Adrenal gland (tissue), 12 donors: ENCODE data around the gene RABGAP1L. TPM values are rescaled to one million over a fixed set of nuclear protein-coding genes. Genes with fewer than 3 reads are reported as not detected.

ENCODE experiments used
- DNase-seq, 7 donors: peaks; one replicate each; pipeline ENCODE4 v3.0.0-alpha.2; 2019 to 2020
- H3K27ac ChIP-seq, 5 donors: fragments of 200-600 bp; sonication (generic) in 4 of 5; 1 replicate in 3 of 5; 2 replicates in 2 of 5; pipeline versions ENCODE4 v1.5.1 to v1.8.0; 2016 to 2020; ENCODE audit warnings: mild to moderate bottlenecking in 1 of 5
- H3K27me3 ChIP-seq: fragments of 200-600 bp; 2 replicates; pipeline ENCODE4 v1.8.0; 2021
- H3K36me3 ChIP-seq, 2 donors: fragments of 200-600 bp; replicated peaks in 1 of 2; 1 replicate in 1 of 2; 2 replicates in 1 of 2; pipeline versions ENCODE4 v1.5.1 to v1.8.0; 2018 to 2022
- H3K4me1 ChIP-seq, 2 donors: fragments of 200-600 bp; replicated peaks in 1 of 2; 1 replicate in 1 of 2; 2 replicates in 1 of 2; pipeline versions ENCODE4 v1.5.1 to v1.8.0; 2018 to 2021
- H3K4me3 ChIP-seq, 4 donors: fragments of 200-600 bp; sonication (generic) in 3 of 4; one replicate each; pipeline ENCODE4 v1.5.1; 2016 to 2018
- H3K9me3 ChIP-seq, 3 donors: fragments of 200-600 bp; sonication (generic) in 1 of 3; replicated peaks in 1 of 3; 1 replicate in 2 of 3; 2 replicates in 1 of 3; pipeline versions ENCODE4 v1.5.1 to v1.8.0; 2016 to 2021
- CTCF ChIP-seq, 6 experiments: fragments of 450-650 bp in 4 of 6; fragments of 200-600 bp in 2 of 6; sonication (generic) in 1 of 6; IDR thresholded peaks; 1 replicate in 5 of 6; 2 replicates in 1 of 6; pipeline versions ENCODE4 v1.5.1 to v1.8.0; 2016 to 2021; ENCODE audit warnings: antibody characterized with exemption in 6 of 6, mild to moderate bottlenecking in 2 of 6, moderate library complexity in 1 of 6
- POLR2A ChIP-seq, 2 donors: fragments of 450-650 bp; IDR thresholded peaks; one replicate each; pipeline ENCODE4 v1.6.1; 2017; ENCODE audit warnings: antibody characterized with exemption in 2 of 2, mild to moderate bottlenecking in 2 of 2, moderate library complexity in 1 of 2
- WGBS, 4 donors: extraction: QIAGEN DNeasy Blood & Tissue Kit in 2 of 4; methylation state at CpG; one replicate each; pipeline versions ENCODE4 v1.1.5 to v1.1.7; 2013 to 2017; 5-methylcytosine and 5-hydroxymethylcytosine counted together
- intact Hi-C, 2 donors: fragments of 100-400 bp; cut with DNase I; formaldehyde crosslinking; loops; one replicate each; pipeline versions ENCODE4 v1.14.1 to v1.15.0; 2022 to 2023
- polyA plus RNA-seq, 3 donors: library from polyadenylated mRNA; stranded (reverse); fragments of 200-250 nt in 2 of 3; fragments of 350-450 nt in 1 of 3; fragmentation: Illumina TruSeq in 1 of 3; extraction: RNeasy Lipid Tissue Mini Kit (QIAGEN cat#74804) in 1 of 3; gene quantifications; one replicate each; pipeline ENCODE4 v1.2.3, GENCODE V29; 2013 to 2014
- total RNA-seq, 9 donors: library from RNA; depleted of rRNA in 4 of 9; stranded (reverse); fragments of >200 nt in 4 of 9; fragments of 120-200 nt in 1 of 9; fragmentation: NEBNext Ultra II Directional in 1 of 9; extraction: Animal tissue kit (Norgen Biotek cat#: 25700) in 1 of 9; gene quantifications; one replicate each; pipeline versions ENCODE4 v1.1.0 to v1.2.4, GENCODE V29; 2013 to 2023
- donor health status: healthy with polysubstance abuse.
- donor health status: Bipolar disorder and iron deficiency.
- donor health status: DM: yes; HTN: yes; CAD: no.
- donor health status: DM: no; HTN: no; CAD: no.
- donor health status: DM: no; HTN: no; CAD: no.
- donor health status: DM: yes; HTN: yes; CAD: no.

Gene RABGAP1L
- total and polyA plus RNA-seq, 12 donors, result 10.4 to 29.9 (median 19.7) TPM

- no peaks in the 10 kb centered on the region for H3K36me3 ChIP-seq
- no peak overlapping the region for H3K27ac ChIP-seq
- no peak overlapping the region for H3K4me3 ChIP-seq
- DNase-seq, result no peak
- H3K27me3 ChIP-seq, result no peaks in the 10 kb centered on the region
- peaks cover 0 to 6% (median 0%) of the 10 kb centered on the region in 3 donors for H3K9me3 ChIP-seq
- intact Hi-C loops, result no loop called here
- H3K4me1 ChIP-seq, result no peaks in the 10 kb centered on the region
- TF ChIP-seq CTCF (IDR thresholded peaks at IDR 0.05), result no peak
- TF ChIP-seq POLR2A (IDR thresholded peaks at IDR 0.05), result no peak
- 77 to 84% (median 80%) methylated on average over 4 of the region's 4 CpGs for whole genome bisulfite sequencing, 4 donors
Observed at GRCh38 chr1:174191349-174191862, 32.1 kb downstream of the RABGAP1L start.

- WGBS, 4 donors, result 85 to 93% (median 86%) methylated on average over 6 of the region's 6 CpGs
- intact Hi-C loops, result no loop called here
- no peaks in the 10 kb centered on the region for H3K27me3 ChIP-seq
- no peak overlapping the region for H3K27ac ChIP-seq
- H3K36me3 ChIP-seq, result no peaks in the 10 kb centered on the region
- no peaks in the 10 kb centered on the region for H3K4me1 ChIP-seq
- TF ChIP-seq POLR2A (IDR thresholded peaks at IDR 0.05) (no peak), CTCF (IDR thresholded peaks at IDR 0.05) (no peak)
- H3K4me3 ChIP-seq, result no peak overlapping the region
- no peak for DNase-seq
- H3K9me3 ChIP-seq, result peaks cover 0 to 4% (median 0%) of the 10 kb centered on the region in 3 donors
Observed at GRCh38 chr1:174194461-174194860, 35.1 kb downstream of the RABGAP1L start.

- Histone ChIP-seq H3K27me3 (no peaks in the 10 kb centered on the region), H3K9me3 (peaks cover 0 to 4% (median 0%) of the 10 kb centered on the region in 3 donors), H3K27ac (no peak overlapping the region), H3K4me1 (no peaks in the 10 kb centered on the region), H3K36me3 (no peaks in the 10 kb centered on the region), H3K4me3 (no peak overlapping the region)
- 97 to 98% (median 97%) methylated on average over 2 of the region's 2 CpGs for WGBS, 4 donors
- TF ChIP-seq CTCF (IDR thresholded peaks at IDR 0.05), result no peak
- no peak for DNase-seq
- intact Hi-C loops, result no loop called here
Observed at GRCh38 chr1:174197088-174197487, 37.8 kb downstream of the RABGAP1L start.

GRCh38 chr1:174197547-174197946 is 38.2 kb downstream of the RABGAP1L start:
- intact Hi-C loops, result no loop called here
- H3K4me3 ChIP-seq, result no peak overlapping the region
- H3K27me3 ChIP-seq, result no peaks in the 10 kb centered on the region
- no peaks in the 10 kb centered on the region for H3K36me3 ChIP-seq
- 94 to 98% (median 97%) methylated on average over 10 of the region's 10 CpGs for WGBS, 4 donors
- no peaks in the 10 kb centered on the region for H3K4me1 ChIP-seq
- TF ChIP-seq CTCF (IDR thresholded peaks at IDR 0.05) (no peak), POLR2A (IDR thresholded peaks at IDR 0.05) (no peak)
- no peak overlapping the region for H3K27ac ChIP-seq
- DNase-seq, result no peak
- H3K9me3 ChIP-seq, result peaks cover 0 to 4% (median 0%) of the 10 kb centered on the region in 3 donors
